GM18526 (cell line): Measurements from ENCODE around the gene KL.

Experiments
- POLR2A ChIP-seq: IDR thresholded peaks from 3 replicates; pipeline ENCODE4 v1.6.1; 2011; ENCODE audit not compliant: insufficient read length; ENCODE audit errors: extremely low read depth

KL gene

DNA sequence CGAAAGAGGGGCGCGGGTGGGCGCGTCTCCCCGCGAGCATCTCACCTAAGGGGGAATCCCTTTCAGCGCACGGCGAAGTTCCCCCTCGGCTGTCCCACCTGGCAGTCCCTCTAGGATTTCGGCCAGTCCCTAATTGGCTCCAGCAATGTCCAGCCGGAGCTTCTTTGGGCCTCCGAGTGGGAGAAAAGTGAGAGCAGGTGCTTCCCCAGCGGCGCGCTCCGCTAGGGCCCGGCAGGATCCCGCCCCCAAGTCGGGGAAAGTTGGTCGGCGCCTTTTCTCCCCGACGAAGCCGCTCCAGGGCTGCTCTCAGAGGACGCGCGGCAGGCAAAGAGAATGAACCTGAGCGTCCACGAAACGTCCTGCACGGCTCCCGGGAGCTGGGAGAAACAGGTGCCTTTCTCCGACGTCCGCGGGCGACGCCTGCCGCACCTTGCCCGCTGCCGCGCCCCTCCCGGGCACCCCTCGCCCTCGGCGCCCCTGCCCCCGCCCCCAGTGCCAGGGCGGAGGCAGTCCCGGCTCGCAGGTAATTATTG is 366 bp upstream of the KL start:
- no peak for TF ChIP-seq POLR2A

DNA sequence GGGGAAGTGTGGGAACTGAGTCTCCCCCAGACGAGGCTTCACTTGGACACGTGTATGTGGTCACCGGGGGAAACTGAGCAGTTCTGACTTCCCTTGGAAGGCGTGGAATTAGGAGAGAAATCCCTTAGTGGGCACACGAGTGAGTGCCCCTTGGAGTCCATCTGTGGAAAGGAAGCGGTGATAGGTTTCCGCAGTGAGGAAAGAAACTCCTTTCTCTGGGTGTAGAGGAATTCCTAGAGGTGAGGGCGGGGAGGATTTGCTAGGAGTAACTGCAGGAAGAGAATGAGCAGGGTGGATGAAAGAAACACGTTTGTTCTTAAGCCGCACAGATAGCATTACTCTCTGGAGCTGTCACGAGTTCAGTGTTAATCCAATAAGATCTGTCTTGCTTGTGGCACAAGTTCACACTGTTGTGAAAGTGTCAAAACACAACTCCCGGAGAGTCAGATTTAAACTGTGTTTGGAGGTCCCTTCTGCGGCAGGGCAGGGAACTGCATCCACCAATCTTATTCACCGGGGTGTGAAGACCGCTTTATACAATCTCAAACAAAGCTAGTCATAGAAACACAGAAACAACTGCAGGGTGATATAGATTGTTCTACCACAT is 1.2 kb downstream of the KL start:
- TF ChIP-seq POLR2A = no peak

DNA sequence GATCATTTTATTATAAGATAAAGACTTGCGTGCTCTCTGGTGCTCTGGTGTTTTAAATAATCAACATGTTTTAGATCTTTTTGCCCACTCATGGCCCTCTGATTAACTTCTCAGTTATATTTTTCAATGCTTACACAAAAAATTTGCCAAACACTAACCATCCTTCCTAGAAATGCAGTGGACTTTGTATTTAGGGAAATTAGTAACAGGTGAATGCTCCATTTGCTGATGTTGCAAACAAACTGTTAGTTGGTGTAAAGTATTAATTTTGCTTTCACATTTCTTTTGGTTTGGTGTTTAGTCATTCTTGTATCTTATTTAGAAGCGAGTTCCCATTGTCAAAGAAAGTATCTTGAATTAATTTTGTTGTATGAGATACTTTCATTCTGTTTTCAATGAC is 2.7 kb downstream of the KL start:
- TF ChIP-seq POLR2A = no peak

DNA sequence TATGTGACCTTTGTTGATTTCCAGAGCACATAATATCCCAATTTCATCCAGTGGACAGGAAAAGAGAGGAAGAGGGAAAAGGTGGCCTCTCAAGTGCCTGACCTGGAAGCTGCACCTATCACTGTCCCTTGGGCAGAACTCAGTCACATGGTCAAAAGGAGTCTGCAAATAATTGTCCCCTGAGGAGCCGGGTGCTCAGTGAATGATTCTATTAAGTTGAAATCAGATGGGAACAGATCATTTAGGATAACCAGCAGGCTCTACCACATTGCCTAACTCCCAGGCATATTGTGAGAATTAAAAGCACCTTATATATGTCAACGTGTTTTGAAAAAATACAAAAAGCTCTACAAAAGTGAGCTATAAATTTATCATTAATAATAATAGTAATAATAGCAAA is 6.8 kb downstream of the KL start:
- no peak for TF ChIP-seq POLR2A

DNA sequence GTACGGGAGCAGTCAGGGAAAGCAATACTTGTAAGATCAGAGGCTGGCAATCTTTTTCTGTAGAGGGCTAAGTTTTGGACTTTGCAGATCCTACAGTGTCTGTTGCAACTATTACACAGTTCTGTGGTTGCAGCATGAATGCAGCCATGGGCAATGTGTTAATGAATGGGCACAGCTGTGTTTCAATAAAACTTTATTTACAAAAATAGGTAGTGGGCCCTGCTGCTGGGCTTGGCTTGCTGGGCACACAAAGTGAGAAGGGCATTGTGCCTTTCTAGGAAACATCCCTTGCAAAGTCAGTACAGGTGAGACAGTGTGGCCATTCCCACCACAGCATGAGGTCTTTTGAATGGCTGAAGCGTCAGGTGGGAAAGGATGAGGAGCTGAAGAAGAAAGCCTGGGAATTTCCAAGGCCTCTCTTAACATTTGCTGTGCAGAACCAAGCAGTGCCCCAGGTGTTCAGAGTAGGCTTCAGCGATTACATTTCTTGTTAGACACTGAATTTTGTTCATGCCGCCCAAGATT is 9.1 kb downstream of the KL start:
- no peak for TF ChIP-seq POLR2A

DNA sequence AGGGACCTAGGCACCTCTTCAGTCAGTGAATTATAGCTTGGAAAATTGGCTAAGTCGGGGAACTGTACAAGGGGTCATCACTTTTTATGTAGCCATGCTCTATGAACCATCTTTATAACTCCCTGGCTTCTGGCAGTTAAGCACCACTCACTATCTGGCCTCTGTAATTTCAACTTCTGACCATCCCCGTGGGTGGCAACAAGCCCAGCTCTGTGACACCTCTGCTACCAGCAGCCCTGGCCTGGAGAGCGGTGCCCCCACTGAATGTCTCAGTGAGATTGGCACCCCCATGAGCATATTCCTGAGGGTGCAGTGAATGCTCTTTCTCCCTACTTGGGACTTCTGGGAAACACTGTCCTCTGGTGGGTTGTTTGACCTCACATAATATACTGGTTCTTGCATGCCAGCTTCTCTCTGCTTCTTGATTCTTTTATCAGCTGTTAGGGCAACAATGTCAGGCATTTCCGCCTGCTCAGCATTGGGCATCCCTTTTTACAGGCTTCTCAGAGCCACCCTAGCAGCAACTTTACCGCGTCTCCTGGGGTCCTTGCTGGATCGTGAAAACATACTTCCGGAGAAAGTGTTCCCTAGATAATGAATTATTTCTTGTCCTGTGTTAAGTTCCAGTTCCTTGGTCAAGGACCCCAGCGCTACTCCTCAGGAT is 10.4 kb downstream of the KL start:
- no peak for TF ChIP-seq POLR2A

DNA sequence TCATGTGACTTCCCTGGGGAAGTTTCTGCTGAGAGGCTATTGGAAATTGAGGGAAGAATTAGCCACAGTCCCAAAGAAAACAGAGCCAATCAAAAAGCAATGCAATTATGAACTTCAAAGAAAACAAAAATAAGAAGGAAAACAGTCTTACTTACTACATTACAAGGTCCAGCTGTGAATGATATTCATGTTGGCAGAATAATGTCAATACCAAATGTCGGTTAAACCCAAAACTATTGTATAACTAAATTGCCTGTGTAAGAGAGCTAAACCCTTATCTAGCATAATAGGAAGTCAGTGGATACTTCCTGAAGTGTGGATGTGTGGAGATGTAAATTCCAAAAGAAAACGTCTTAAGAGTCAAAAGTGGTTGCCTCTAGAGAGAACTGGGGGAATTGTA is 12.4 kb downstream of the KL start:
- no peak for TF ChIP-seq POLR2A

DNA sequence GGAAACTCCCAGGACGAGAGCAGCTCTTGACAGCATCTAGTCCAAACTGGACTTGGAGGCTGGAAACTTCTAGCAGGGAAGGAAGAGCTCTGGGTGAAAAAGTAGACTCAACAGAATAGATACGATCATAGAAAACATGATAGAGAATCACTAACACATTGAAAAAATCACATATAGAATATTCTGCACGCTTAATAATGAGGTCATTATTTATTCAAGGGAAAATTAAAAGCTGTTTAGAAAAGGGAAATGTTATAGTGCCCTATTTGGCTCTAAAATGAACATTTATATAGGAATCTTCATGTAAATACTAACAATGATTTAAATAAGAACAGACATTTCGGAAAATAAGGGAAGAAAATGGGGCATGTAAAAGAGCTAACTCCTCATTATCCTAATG is 15.1 kb downstream of the KL start:
- no peak for TF ChIP-seq POLR2A

DNA sequence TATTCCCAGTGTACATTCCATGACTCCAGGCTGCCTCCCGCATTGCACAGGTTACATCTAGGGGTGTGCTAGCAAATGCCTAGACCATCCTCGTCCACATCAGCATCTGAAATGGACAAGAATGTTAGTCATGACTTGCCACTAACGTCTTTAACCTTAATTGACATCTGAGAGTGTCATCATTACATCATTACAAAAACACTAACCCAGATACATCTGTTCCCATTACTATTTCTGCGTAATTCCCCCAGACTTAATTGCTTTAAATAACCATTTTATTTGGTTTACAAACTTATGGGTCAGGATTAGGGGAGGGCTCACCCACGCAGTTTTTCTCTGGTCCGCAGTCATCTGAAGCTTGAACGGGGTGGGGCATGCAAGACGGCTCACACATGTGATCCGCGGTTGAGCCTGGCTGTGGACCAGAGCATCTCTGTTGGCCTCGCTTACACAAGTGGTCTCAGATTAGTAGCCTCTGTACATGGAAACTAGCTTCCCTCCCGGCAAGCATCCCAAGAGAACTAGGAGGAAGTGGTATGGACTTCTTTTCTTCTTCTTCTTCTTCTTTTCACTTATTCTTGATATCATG is 15.9 kb downstream of the KL start:
- no peak for TF ChIP-seq POLR2A

DNA sequence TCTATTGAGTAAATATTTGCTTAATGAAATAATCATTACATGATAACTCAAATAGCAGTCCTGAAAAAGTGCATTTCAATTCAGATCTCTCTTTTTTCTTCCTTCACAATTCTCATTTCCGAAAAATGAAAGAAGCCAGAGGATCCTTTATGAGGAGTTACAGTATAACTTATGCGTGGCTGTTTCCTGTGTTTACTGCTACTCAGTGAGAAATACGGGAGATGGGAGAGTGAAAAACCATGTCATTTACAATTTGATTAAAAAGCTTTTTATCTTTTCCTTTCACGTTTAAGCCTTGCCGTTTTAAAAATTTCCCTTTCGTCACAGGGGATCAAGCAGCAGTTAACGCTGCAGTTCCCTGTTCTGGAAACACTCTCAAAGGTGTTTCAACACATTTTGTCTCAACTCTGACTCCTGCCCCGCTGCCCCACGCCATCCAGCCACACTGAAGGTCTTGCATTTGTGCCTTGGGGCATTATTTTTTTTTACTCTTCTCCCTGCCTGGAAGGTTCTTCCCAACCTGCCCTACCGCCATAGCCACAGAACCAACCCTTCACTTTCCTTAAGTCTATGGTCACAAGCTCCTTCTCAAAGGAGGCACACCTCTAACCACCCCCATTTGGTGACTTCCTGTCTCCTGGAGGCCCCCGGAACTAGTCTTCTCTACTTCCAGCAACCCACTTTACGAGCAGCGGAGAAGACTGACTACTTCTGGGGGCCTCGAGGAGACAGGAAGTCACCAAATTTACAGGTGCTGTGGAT is 17.0 kb downstream of the KL start:
- no peak for TF ChIP-seq POLR2A

DNA sequence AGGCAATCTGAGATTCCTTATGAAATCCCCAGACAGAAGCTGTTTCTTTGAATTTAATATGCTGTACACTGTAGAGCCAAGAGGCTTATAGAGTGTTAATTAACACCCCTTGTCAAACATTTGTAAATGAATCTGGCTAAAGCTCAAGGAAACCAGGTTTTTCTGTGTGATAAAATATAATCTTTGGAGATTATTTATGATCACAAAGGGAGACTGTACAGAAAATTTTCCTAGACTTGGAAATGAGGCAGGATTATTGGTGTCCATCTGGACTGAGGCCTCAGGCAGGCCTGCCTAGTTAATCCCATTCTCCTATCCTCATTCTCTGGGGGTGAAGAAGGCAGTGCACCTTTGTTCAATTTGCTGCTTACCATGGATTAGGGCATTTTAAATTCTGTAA is 17.8 kb downstream of the KL start:
- TF ChIP-seq POLR2A = no peak

DNA sequence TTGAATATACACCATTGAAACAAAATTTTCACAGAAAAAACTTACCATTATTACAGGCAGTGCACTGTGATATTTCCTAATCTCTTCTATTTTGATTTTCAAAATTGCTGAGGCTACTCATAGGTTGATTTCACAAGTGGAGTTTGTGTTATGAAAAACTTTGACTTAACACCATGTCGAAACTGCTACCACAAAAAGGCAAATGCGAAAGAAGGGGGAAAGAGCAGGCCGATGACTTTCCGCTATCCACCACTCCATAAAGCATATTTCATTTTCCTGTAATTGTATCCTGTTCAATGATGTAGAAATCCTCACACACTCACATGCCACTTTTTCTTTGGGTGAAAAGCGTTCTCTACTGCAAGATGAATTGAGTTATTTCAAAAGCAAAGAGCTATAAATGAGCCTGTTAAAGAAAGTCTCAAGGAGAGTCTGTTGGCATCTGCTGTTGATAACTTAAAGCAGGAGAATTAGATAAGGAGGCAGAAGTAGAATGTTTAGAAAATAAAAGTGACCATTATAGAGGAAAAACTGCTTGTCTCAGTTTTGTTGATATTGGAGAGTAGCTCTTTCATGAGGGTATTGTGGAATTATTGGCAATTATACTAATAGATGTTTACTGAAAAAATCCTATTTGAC is 18.8 kb downstream of the KL start:
- no peak for TF ChIP-seq POLR2A

DNA sequence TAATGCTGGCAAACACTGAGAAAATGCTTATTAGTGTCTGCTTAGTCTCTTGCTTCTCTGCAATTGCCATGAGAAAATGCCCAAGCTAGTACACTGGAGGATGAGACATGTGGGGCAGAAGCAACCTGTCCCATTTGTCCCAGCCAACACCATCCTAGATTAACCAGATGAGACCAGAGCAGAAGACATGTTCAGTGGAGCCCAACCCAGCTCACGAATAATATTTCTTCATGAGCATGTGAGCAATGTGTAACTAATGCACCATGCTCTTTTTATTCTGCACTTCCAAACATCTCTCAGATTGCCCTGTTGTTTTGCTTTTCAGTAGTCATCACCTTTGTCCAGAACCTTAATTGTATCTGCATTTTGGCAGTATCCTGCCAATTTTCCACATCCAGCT is 21.4 kb downstream of the KL start:
- TF ChIP-seq POLR2A = no peak

DNA sequence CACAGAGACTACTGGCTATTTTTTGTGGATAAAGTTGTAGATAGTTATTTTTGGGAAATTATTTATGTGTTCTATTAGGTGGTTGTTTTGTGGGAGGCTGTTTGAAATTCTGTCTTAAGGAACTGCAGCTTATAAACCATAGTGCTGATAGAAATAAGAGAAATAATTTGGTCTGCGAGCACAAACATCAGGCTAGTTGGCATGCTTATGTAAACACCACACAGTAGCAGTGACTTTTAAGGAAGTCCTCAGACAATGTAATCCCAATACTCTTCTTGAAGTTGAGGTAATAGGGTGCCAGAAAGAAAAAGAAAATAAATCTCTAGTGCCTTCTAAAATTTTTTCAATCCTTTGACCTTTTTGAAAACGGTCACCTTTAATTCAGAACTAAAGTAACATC is 23.9 kb downstream of the KL start:
- TF ChIP-seq POLR2A = no peak
